ENCODE results near the gene AQP7. TPM values are rescaled to one million over a fixed set of nuclear protein-coding genes. Genes with fewer than 3 reads are reported as not detected.
A peak's percentile ranks its signal among the peaks of the same experiment; 100 is the strongest.
"Not testable (repeated sequence)": the region's sequence is repeated elsewhere in the genome, so short reads cannot be mapped to it uniquely, and the experiment has no call there.

The AQP7 gene
- 6.3 TPM for total RNA-seq

GRCh38 chr9:33402371-33402770 is at the start of gene AQP7:
TSS of gene AQP7 (minus strand) at chr9:33402568. CDS start at chr9:33401262, 1,306 bp downstream.
- Histone ChIP-seq H3K4me3 (ENCODE audit: low read length in 3 of 3) (peak within 1 kb of the TSS; percentile 46 to 77 (median 63)), H3K27ac (ENCODE audit: low read depth, low read length) (peak within 1 kb of the TSS; percentile 68), H3K9ac (ENCODE audit: low read depth in 1 of 3, low read length in 3 of 3) (peak within 1 kb of the TSS; percentile 57 to 87 (median 71)), H3K4me1 (ENCODE audit: control insufficient read depth in 3 of 3, insufficient read depth in 3 of 3, low read length in 3 of 3) (peaks cover 6 to 38% (median 25%) of the 10 kb centered on the region in 3 donors)
- not testable (repeated sequence) for H3K27me3 ChIP-seq (ENCODE audit: control insufficient read depth in 3 of 3, insufficient read depth in 3 of 3, low read length in 3 of 3); H3K9me3 ChIP-seq (ENCODE audit: control insufficient read depth in 3 of 3, low read length in 3 of 3); H3K36me3 ChIP-seq (ENCODE audit: control insufficient read depth in 3 of 3, insufficient read depth in 3 of 3, low read length in 3 of 3)

- H3K36me3 ChIP-seq (ENCODE audit: control insufficient read depth in 3 of 3, insufficient read depth in 3 of 3, low read length in 3 of 3): no peaks in the 10 kb centered on the region
- H3K4me3 ChIP-seq (ENCODE audit: low read length in 3 of 3): no peak overlapping the region
- H3K9ac ChIP-seq (ENCODE audit: low read depth in 1 of 3, low read length in 3 of 3): no peak overlapping the region
- H3K27me3 ChIP-seq (ENCODE audit: control insufficient read depth in 3 of 3, insufficient read depth in 3 of 3, low read length in 3 of 3): peaks cover 0 to 5% (median 0%) of the 10 kb centered on the region in 3 donors
- H3K4me1 ChIP-seq (ENCODE audit: control insufficient read depth in 3 of 3, insufficient read depth in 3 of 3, low read length in 3 of 3): peaks cover 16 to 21% (median 16%) of the 10 kb centered on the region in 3 donors
- H3K27ac ChIP-seq (ENCODE audit: low read depth, low read length): no peak overlapping the region
- no peaks in the 10 kb centered on the region for H3K9me3 ChIP-seq (ENCODE audit: control insufficient read depth in 3 of 3, low read length in 3 of 3)
Measured at GRCh38 chr9:33450621-33451146, 48.3 kb upstream of the AQP7 start.

GRCh38 chr9:33449715-33450114 is 47.3 kb upstream of the AQP7 start:
- H3K27me3 ChIP-seq (ENCODE audit: control insufficient read depth in 3 of 3, insufficient read depth in 3 of 3, low read length in 3 of 3): peaks cover 0 to 5% (median 0%) of the 10 kb centered on the region in 3 donors
- H3K27ac ChIP-seq (ENCODE audit: low read depth, low read length): no peak overlapping the region
- H3K9ac ChIP-seq (ENCODE audit: low read depth in 1 of 3, low read length in 3 of 3): no peak overlapping the region
- H3K4me3 ChIP-seq (ENCODE audit: low read length in 3 of 3): no peak overlapping the region
- H3K9me3 ChIP-seq (ENCODE audit: control insufficient read depth in 3 of 3, low read length in 3 of 3): no peaks in the 10 kb centered on the region
- peaks cover 16 to 21% (median 16%) of the 10 kb centered on the region in 3 donors for H3K4me1 ChIP-seq (ENCODE audit: control insufficient read depth in 3 of 3, insufficient read depth in 3 of 3, low read length in 3 of 3)
- H3K36me3 ChIP-seq (ENCODE audit: control insufficient read depth in 3 of 3, insufficient read depth in 3 of 3, low read length in 3 of 3): no peaks in the 10 kb centered on the region

- H3K9me3 ChIP-seq (ENCODE audit: control insufficient read depth in 3 of 3, low read length in 3 of 3): no peaks in the 10 kb centered on the region
- H3K27ac ChIP-seq (ENCODE audit: low read depth, low read length): no peak overlapping the region
- H3K4me1 ChIP-seq (ENCODE audit: control insufficient read depth in 3 of 3, insufficient read depth in 3 of 3, low read length in 3 of 3): peaks cover 16 to 21% (median 16%) of the 10 kb centered on the region in 3 donors
- peak overlapping the region in 1 of 3 donors; percentile 74 for H3K9ac ChIP-seq (ENCODE audit: low read depth in 1 of 3, low read length in 3 of 3)
- peak overlapping the region; percentile 66 to 86 (median 75) for H3K4me3 ChIP-seq (ENCODE audit: low read length in 3 of 3)
- H3K27me3 ChIP-seq (ENCODE audit: control insufficient read depth in 3 of 3, insufficient read depth in 3 of 3, low read length in 3 of 3): peaks cover 0 to 5% (median 0%) of the 10 kb centered on the region in 3 donors
- no peaks in the 10 kb centered on the region for H3K36me3 ChIP-seq (ENCODE audit: control insufficient read depth in 3 of 3, insufficient read depth in 3 of 3, low read length in 3 of 3)
Measured at GRCh38 chr9:33447799-33448553, 45.6 kb upstream of the AQP7 start.

GRCh38 chr9:33446946-33447798 is 44.8 kb upstream of the AQP7 start, which contains the start of gene AQP3:
TSS of gene AQP3 (minus strand) at chr9:33447593. CDS start at chr9:33447530, 63 bp downstream.
- H3K9me3 ChIP-seq (ENCODE audit: control insufficient read depth in 3 of 3, low read length in 3 of 3): no peaks in the 10 kb centered on the region
- H3K4me1 ChIP-seq (ENCODE audit: control insufficient read depth in 3 of 3, insufficient read depth in 3 of 3, low read length in 3 of 3): peaks cover 16 to 21% (median 16%) of the 10 kb centered on the region in 3 donors
- peak within 1 kb of the TSS; percentile 57 to 74 (median 70) for H3K9ac ChIP-seq (ENCODE audit: low read depth in 1 of 3, low read length in 3 of 3)
- peak within 1 kb of the TSS; percentile 71 to 86 (median 75) for H3K4me3 ChIP-seq (ENCODE audit: low read length in 3 of 3)
- peaks cover 0 to 5% (median 0%) of the 10 kb centered on the region in 3 donors for H3K36me3 ChIP-seq (ENCODE audit: control insufficient read depth in 3 of 3, insufficient read depth in 3 of 3, low read length in 3 of 3)
- H3K27me3 ChIP-seq (ENCODE audit: control insufficient read depth in 3 of 3, insufficient read depth in 3 of 3, low read length in 3 of 3): peaks cover 0 to 5% (median 0%) of the 10 kb centered on the region in 3 donors
- H3K27ac ChIP-seq (ENCODE audit: low read depth, low read length): peak within 1 kb of the TSS; percentile 73

GRCh38 chr9:33446240-33446945 is 44.0 kb upstream of the AQP7 start:
- H3K9ac ChIP-seq (ENCODE audit: low read depth in 1 of 3, low read length in 3 of 3): peak overlapping the region; percentile 57 to 70 (median 69)
- H3K4me1 ChIP-seq (ENCODE audit: control insufficient read depth in 3 of 3, insufficient read depth in 3 of 3, low read length in 3 of 3): peaks cover 16 to 21% (median 16%) of the 10 kb centered on the region in 3 donors
- H3K27me3 ChIP-seq (ENCODE audit: control insufficient read depth in 3 of 3, insufficient read depth in 3 of 3, low read length in 3 of 3): peaks cover 0 to 5% (median 0%) of the 10 kb centered on the region in 3 donors
- H3K4me3 ChIP-seq (ENCODE audit: low read length in 3 of 3): peak overlapping the region; percentile 71 to 86 (median 75)
- H3K9me3 ChIP-seq (ENCODE audit: control insufficient read depth in 3 of 3, low read length in 3 of 3): no peaks in the 10 kb centered on the region
- H3K36me3 ChIP-seq (ENCODE audit: control insufficient read depth in 3 of 3, insufficient read depth in 3 of 3, low read length in 3 of 3): peaks cover 0 to 5% (median 0%) of the 10 kb centered on the region in 3 donors
- H3K27ac ChIP-seq (ENCODE audit: low read depth, low read length): peak overlapping the region; percentile 73

GRCh38 chr9:33445389-33446239 is 43.2 kb upstream of the AQP7 start:
- Histone ChIP-seq H3K4me3 (ENCODE audit: low read length in 3 of 3) (no peak overlapping the region), H3K4me1 (ENCODE audit: control insufficient read depth in 3 of 3, insufficient read depth in 3 of 3, low read length in 3 of 3) (peaks cover 16 to 21% (median 16%) of the 10 kb centered on the region in 3 donors), H3K9ac (ENCODE audit: low read depth in 1 of 3, low read length in 3 of 3) (peak overlapping the region in 1 of 3 donors; percentile 57), H3K36me3 (ENCODE audit: control insufficient read depth in 3 of 3, insufficient read depth in 3 of 3, low read length in 3 of 3) (peaks cover 0 to 5% (median 0%) of the 10 kb centered on the region in 3 donors), H3K27me3 (ENCODE audit: control insufficient read depth in 3 of 3, insufficient read depth in 3 of 3, low read length in 3 of 3) (peaks cover 0 to 5% (median 0%) of the 10 kb centered on the region in 3 donors), H3K9me3 (ENCODE audit: control insufficient read depth in 3 of 3, low read length in 3 of 3) (no peaks in the 10 kb centered on the region), H3K27ac (ENCODE audit: low read depth, low read length) (peak overlapping the region; percentile 73)

- no peak overlapping the region for H3K27ac ChIP-seq (ENCODE audit: low read depth, low read length)
- H3K36me3 ChIP-seq (ENCODE audit: control insufficient read depth in 3 of 3, insufficient read depth in 3 of 3, low read length in 3 of 3): peaks cover 0 to 5% (median 0%) of the 10 kb centered on the region in 3 donors
- no peaks in the 10 kb centered on the region for H3K9me3 ChIP-seq (ENCODE audit: control insufficient read depth in 3 of 3, low read length in 3 of 3)
- no peak overlapping the region for H3K9ac ChIP-seq (ENCODE audit: low read depth in 1 of 3, low read length in 3 of 3)
- no peak overlapping the region for H3K4me3 ChIP-seq (ENCODE audit: low read length in 3 of 3)
- H3K27me3 ChIP-seq (ENCODE audit: control insufficient read depth in 3 of 3, insufficient read depth in 3 of 3, low read length in 3 of 3): peaks cover 0 to 5% (median 3%) of the 10 kb centered on the region in 3 donors
- H3K4me1 ChIP-seq (ENCODE audit: control insufficient read depth in 3 of 3, insufficient read depth in 3 of 3, low read length in 3 of 3): peaks cover 16 to 23% (median 21%) of the 10 kb centered on the region in 3 donors
Measured at GRCh38 chr9:33443464-33444154, 41.2 kb upstream of the AQP7 start.

Data from skeletal muscle tissue (tissue), 4 donors.